Skeletal muscle tissue (tissue), 4 donors: ENCODE data around the gene MTA3. TPM values are rescaled to one million over a fixed set of nuclear protein-coding genes. Genes with fewer than 3 reads are reported as not detected.

ENCODE experiments used
- H3K27ac ChIP-seq: one replicate; pipeline ENCODE4 v1.7.0; 2013; ENCODE audit warnings: mild to moderate bottlenecking, low read depth, low read length, inconsistent platforms
- H3K27me3 ChIP-seq, 3 donors: one replicate each; pipeline ENCODE4 v1.7.0; 2013; ENCODE audit warnings: low read length in 3 of 3; ENCODE audit not compliant: control insufficient read depth in 3 of 3, insufficient read depth in 3 of 3
- H3K36me3 ChIP-seq, 3 donors: one replicate each; pipeline ENCODE4 v1.7.0; 2013; ENCODE audit warnings: low read length in 3 of 3; ENCODE audit not compliant: control insufficient read depth in 3 of 3, insufficient read depth in 3 of 3
- H3K4me1 ChIP-seq, 3 donors: one replicate each; pipeline ENCODE4 v1.7.0; 2013; ENCODE audit warnings: low read length in 3 of 3, mild to moderate bottlenecking in 3 of 3; ENCODE audit not compliant: control insufficient read depth in 3 of 3, insufficient read depth in 3 of 3
- H3K4me3 ChIP-seq, 3 donors: one replicate each; pipeline ENCODE4 v1.7.0; 2013; ENCODE audit warnings: low read length in 3 of 3
- H3K9ac ChIP-seq, 3 donors: one replicate each; pipeline ENCODE4 v1.7.0; 2013; ENCODE audit warnings: low read length in 3 of 3, mild to moderate bottlenecking in 3 of 3, moderate library complexity in 2 of 3, low read depth in 1 of 3
- H3K9me3 ChIP-seq, 3 donors: one replicate each; pipeline ENCODE4 v1.7.0; 2013; ENCODE audit warnings: low read length in 3 of 3; ENCODE audit not compliant: control insufficient read depth in 3 of 3
- total RNA-seq: library from RNA; depleted of rRNA; stranded (reverse); fragments of >200 nt; gene quantifications from one replicate; pipeline ENCODE4 v1.2.3, GENCODE V29; 2014
- donor health status: Osteomylitis.

Gene MTA3
- total RNA-seq: 26.6 TPM

- H3K4me1 ChIP-seq: peaks cover 9 to 12% (median 9%) of the 10 kb centered on the region in 3 donors
- peak within 1 kb of the TSS; percentile 54 for H3K27ac ChIP-seq
- peak within 1 kb of the TSS; percentile 72 to 79 (median 75) for H3K9ac ChIP-seq
- H3K36me3 ChIP-seq: no peaks in the 10 kb centered on the region
- H3K27me3 ChIP-seq: no peaks in the 10 kb centered on the region
- peak within 1 kb of the TSS; percentile 80 to 82 (median 81) for H3K4me3 ChIP-seq
- H3K9me3 ChIP-seq: no peaks in the 10 kb centered on the region
Measured at GRCh38 chr2:42568401-42569115, at the start of gene MTA3. Gene MTA3, plus strand, starts transcription at chr2:42568632. Its CDS starts 114 bp downstream, at chr2:42568746.

- H3K9ac ChIP-seq: no peak overlapping the region
- no peaks in the 10 kb centered on the region for H3K9me3 ChIP-seq
- H3K27me3 ChIP-seq: no peaks in the 10 kb centered on the region
- no peaks in the 10 kb centered on the region for H3K4me1 ChIP-seq
- H3K4me3 ChIP-seq: no peak overlapping the region
- H3K36me3 ChIP-seq: no peaks in the 10 kb centered on the region
- no peak overlapping the region for H3K27ac ChIP-seq
Measured at GRCh38 chr2:42519624-42520023, 48.8 kb upstream of the MTA3 start.

- H3K4me3 ChIP-seq: no peak overlapping the region
- H3K4me1 ChIP-seq: no peaks in the 10 kb centered on the region
- no peaks in the 10 kb centered on the region for H3K27me3 ChIP-seq
- no peak overlapping the region for H3K9ac ChIP-seq
- H3K9me3 ChIP-seq: no peaks in the 10 kb centered on the region
- H3K27ac ChIP-seq: no peak overlapping the region
- H3K36me3 ChIP-seq: no peaks in the 10 kb centered on the region
Measured at GRCh38 chr2:42522035-42522434, 46.4 kb upstream of the MTA3 start.

GRCh38 chr2:42523341-42523740 lies 45.1 kb upstream of the MTA3 start:
- Histone ChIP-seq H3K27ac (no peak overlapping the region), H3K9ac (no peak overlapping the region), H3K9me3 (no peaks in the 10 kb centered on the region), H3K36me3 (no peaks in the 10 kb centered on the region), H3K4me1 (no peaks in the 10 kb centered on the region), H3K27me3 (no peaks in the 10 kb centered on the region), H3K4me3 (no peak overlapping the region)

- H3K9me3 ChIP-seq: no peaks in the 10 kb centered on the region
- H3K27ac ChIP-seq: no peak overlapping the region
- H3K36me3 ChIP-seq: no peaks in the 10 kb centered on the region
- no peak overlapping the region for H3K4me3 ChIP-seq
- H3K4me1 ChIP-seq: no peaks in the 10 kb centered on the region
- no peaks in the 10 kb centered on the region for H3K27me3 ChIP-seq
- H3K9ac ChIP-seq: no peak overlapping the region
Measured at GRCh38 chr2:42532397-42532796, 36.0 kb upstream of the MTA3 start.

- H3K27me3 ChIP-seq: no peaks in the 10 kb centered on the region
- no peaks in the 10 kb centered on the region for H3K4me1 ChIP-seq
- H3K9me3 ChIP-seq: no peaks in the 10 kb centered on the region
- H3K4me3 ChIP-seq: no peak overlapping the region
- no peaks in the 10 kb centered on the region for H3K36me3 ChIP-seq
- no peak overlapping the region for H3K9ac ChIP-seq
- H3K27ac ChIP-seq: no peak overlapping the region
Measured at GRCh38 chr2:42537493-42537892, 30.9 kb upstream of the MTA3 start.

GRCh38 chr2:42542871-42543270 lies 25.6 kb upstream of the MTA3 start:
- no peak overlapping the region for H3K27ac ChIP-seq
- no peak overlapping the region for H3K9ac ChIP-seq
- no peaks in the 10 kb centered on the region for H3K4me1 ChIP-seq
- H3K4me3 ChIP-seq: no peak overlapping the region
- H3K9me3 ChIP-seq: no peaks in the 10 kb centered on the region
- H3K36me3 ChIP-seq: no peaks in the 10 kb centered on the region
- no peaks in the 10 kb centered on the region for H3K27me3 ChIP-seq

GRCh38 chr2:42545023-42545721 lies 23.3 kb upstream of the MTA3 start:
- Histone ChIP-seq H3K27ac (no peak overlapping the region), H3K9me3 (no peaks in the 10 kb centered on the region), H3K4me3 (no peak overlapping the region), H3K36me3 (no peaks in the 10 kb centered on the region), H3K27me3 (no peaks in the 10 kb centered on the region), H3K4me1 (no peaks in the 10 kb centered on the region), H3K9ac (no peak overlapping the region)

GRCh38 chr2:42545841-42546390 lies 22.5 kb upstream of the MTA3 start:
- no peaks in the 10 kb centered on the region for H3K9me3 ChIP-seq
- no peaks in the 10 kb centered on the region for H3K27me3 ChIP-seq
- no peaks in the 10 kb centered on the region for H3K36me3 ChIP-seq
- H3K4me1 ChIP-seq: no peaks in the 10 kb centered on the region
- H3K4me3 ChIP-seq: no peak overlapping the region
- H3K27ac ChIP-seq: no peak overlapping the region
- no peak overlapping the region for H3K9ac ChIP-seq

- Histone ChIP-seq H3K27ac (no peak overlapping the region), H3K4me1 (no peaks in the 10 kb centered on the region), H3K27me3 (no peaks in the 10 kb centered on the region), H3K4me3 (no peak overlapping the region), H3K9me3 (no peaks in the 10 kb centered on the region), H3K9ac (no peak overlapping the region), H3K36me3 (no peaks in the 10 kb centered on the region)
Measured at GRCh38 chr2:42547014-42547413, 21.4 kb upstream of the MTA3 start.
